HepG2 (cell line): ENCODE data around the gene SLC27A2. TPM values are rescaled to one million over a fixed set of nuclear protein-coding genes. Genes with fewer than 3 reads are reported as not detected.

Experiments
- ATAC-seq: fragments of 200-7000 bp; cut with Tn5 transposase; 3 replicates; pipeline ENCODE4 v1.9.1; 2020; ENCODE audit warnings: mild to moderate bottlenecking, moderate library complexity
- BruUV-seq: library from RNA; stranded (reverse); fragments of 400-500 nt; replicated peaks from 2 replicates; lab custom pipeline; 2021; lab: Mats Ljungman, UMichigan
- CTCF ChIA-PET: fragments of 300-600 bp; formaldehyde crosslinking; extraction: SDS; loops from one replicate; lab custom pipeline; 2021; ENCODE audit warnings: low total read pairs, inconsistent platforms, low intra/inter-chr PET ratio; lab: Yijun Ruan, JAX
- POLR2A ChIA-PET: fragments of 350-600 bp; sonication (Branson Sonifier 250); formaldehyde crosslinking; loops from one replicate; lab custom pipeline; 2020; ENCODE audit warnings: antibody characterized with exemption, inconsistent platforms; lab: Yijun Ruan, JAX
- DNase-seq: peaks from one replicate; pipeline ENCODE4 v3.0.0-alpha.2; 2015; ENCODE audit warnings: low spot score
- FAIRE-seq: peaks from 3 replicates; lab custom pipeline; 2011; peaks lifted over from hg19 to GRCh38; lab: Jason Lieb, UNC
- H2AFZ ChIP-seq: one replicate; pipeline ENCODE4 v1.6.1; 2011; ENCODE audit warnings: low read length, inconsistent platforms
- H3K27ac ChIP-seq: fragments of 300-600 bp; 3 replicates; pipeline ENCODE4 v1.8.0; 2011; ENCODE audit warnings: mixed run types, mild to moderate bottlenecking, mixed read lengths, low read length, inconsistent platforms; ENCODE audit not compliant: insufficient read depth; ENCODE audit errors: extremely low read length
- H3K27me3 ChIP-seq, 2 experiments: fragments of 200-600 bp in 1 of 2; 2 replicates in 1 of 2; 3 replicates in 1 of 2; pipeline versions ENCODE4 v1.6.0 to v1.8.0; 2011; ENCODE audit warnings: low read length in 2 of 2, mild to moderate bottlenecking in 2 of 2, moderate library complexity in 2 of 2, inconsistent platforms in 1 of 2; ENCODE audit not compliant: insufficient read depth in 2 of 2, control insufficient read depth in 1 of 2
- H3K36me3 ChIP-seq, 2 experiments: fragments of 200-600 bp in 1 of 2; replicated peaks in 1 of 2; 2 replicates in 1 of 2; 3 replicates in 1 of 2; pipeline versions ENCODE4 v1.5.1 to v1.8.0; 2011; ENCODE audit warnings: low read length in 2 of 2, inconsistent platforms in 1 of 2; ENCODE audit not compliant: insufficient read depth in 2 of 2, control insufficient read depth in 1 of 2
- H3K4me1 ChIP-seq: 2 replicates; pipeline ENCODE4 v1.5.1; 2012; ENCODE audit warnings: low read length, inconsistent platforms; ENCODE audit not compliant: insufficient read depth
- H3K4me2 ChIP-seq: 2 replicates; pipeline ENCODE4 v1.6.0; 2011; ENCODE audit warnings: low read depth, low read length, inconsistent platforms
- H3K4me3 ChIP-seq, 3 experiments: fragments of 200-600 bp in 1 of 3; sonication (generic), shearing (Covaris generic) in 1 of 3; replicated peaks in 1 of 3; 2 replicates each; pipeline ENCODE4 v1.5.1; 2011 to 2016; ENCODE audit warnings: low read length in 3 of 3, inconsistent platforms in 2 of 3, low read depth in 2 of 3, mild to moderate bottlenecking in 2 of 3, control low read depth in 1 of 3, mixed read lengths in 1 of 3; ENCODE audit not compliant: insufficient read depth in 1 of 3
- H3K79me2 ChIP-seq: one replicate; pipeline ENCODE4 v1.6.1; 2011; ENCODE audit warnings: low read length, inconsistent platforms; ENCODE audit not compliant: insufficient read depth
- H3K9ac ChIP-seq: 2 replicates; pipeline ENCODE4 v1.6.0; 2011; ENCODE audit warnings: mild to moderate bottlenecking, low read depth, low read length, inconsistent platforms; ENCODE audit not compliant: insufficient read depth
- H3K9me3 ChIP-seq: 2 replicates; pipeline ENCODE4 v1.5.1; 2012; ENCODE audit warnings: mild to moderate bottlenecking, low read length
- H4K20me1 ChIP-seq: 2 replicates; pipeline ENCODE4 v1.6.0; 2011; ENCODE audit warnings: inconsistent platforms, mild to moderate bottlenecking, low read length, moderate library complexity; ENCODE audit not compliant: insufficient read depth
- CEBPB ChIP-seq: IDR thresholded peaks from 2 replicates; pipeline ENCODE4 v1.6.1; 2011; ENCODE audit warnings: low read depth, low read length, improper control_type of control experiment, borderline replicate concordance
- CEBPG ChIP-seq: IDR thresholded peaks from 2 replicates; pipeline ENCODE4 v1.6.1; 2016
- GLI4 ChIP-seq: sonication (generic); formaldehyde crosslinking; IDR thresholded peaks from 2 replicates; pipeline ENCODE4 v1.5.1; 2020; ENCODE audit warnings: missing genetic modification reagents, mild to moderate bottlenecking, moderate library complexity, borderline replicate concordance
- NAIF1 ChIP-seq: sonication (generic); formaldehyde crosslinking; IDR thresholded peaks from 2 replicates; pipeline ENCODE4 v1.5.0; 2020; ENCODE audit warnings: mild to moderate bottlenecking, missing genetic modification reagents, borderline replicate concordance
- NONO ChIP-seq, 2 experiments: fragments of 450-650 bp in 1 of 2; sonication (generic) in 1 of 2; formaldehyde crosslinking in 1 of 2; IDR thresholded peaks in 1 of 2; conservative IDR thresholded peaks in 1 of 2; 2 replicates each; pipeline versions ENCODE4 v1.6.1 to v1.8.0; 2017 to 2022; ENCODE audit warnings: mild to moderate bottlenecking in 1 of 2, missing genetic modification reagents in 1 of 2, moderate library complexity in 1 of 2
- RXRA ChIP-seq: sonication (generic); formaldehyde crosslinking; IDR thresholded peaks from 2 replicates; pipeline ENCODE4 v1.5.1; 2020; ENCODE audit warnings: missing genetic modification reagents
- TOPORS ChIP-seq: sonication (generic); formaldehyde crosslinking; IDR thresholded peaks from 2 replicates; pipeline ENCODE4 v1.8.0; 2023; ENCODE audit warnings: mild to moderate bottlenecking, missing genetic modification reagents
- ZNF24 ChIP-seq: fragments of 450-650 bp; IDR thresholded peaks from 2 replicates; pipeline ENCODE4 v1.6.1; 2017; ENCODE audit warnings: antibody characterized with exemption, mild to moderate bottlenecking
- ZNF652 ChIP-seq: IDR thresholded peaks from 2 replicates; pipeline ENCODE4 v1.6.1; 2016; ENCODE audit warnings: low read depth, borderline replicate concordance
- ZSCAN12 ChIP-seq: sonication (generic); formaldehyde crosslinking; IDR thresholded peaks from 2 replicates; pipeline ENCODE4 v1.9.0; 2021; ENCODE audit warnings: mild to moderate bottlenecking, missing genetic modification reagents
- ZSCAN21 ChIP-seq: sonication (generic); formaldehyde crosslinking; IDR thresholded peaks from 2 replicates; pipeline ENCODE4 v1.8.0; 2022; ENCODE audit warnings: mild to moderate bottlenecking, missing genetic modification reagents, moderate library complexity, borderline replicate concordance
- WGBS: methylation state at CpG from one replicate; pipeline ENCODE4 v1.1.6; 2017; ENCODE audit warnings: low lambda C conversion rate; 5-methylcytosine and 5-hydroxymethylcytosine counted together
- in situ Hi-C: cut with HindIII; loops from 2 replicates; pipeline ENCODE4 v1.10.0; 2017; ENCODE audit warnings: low pct_unique_long_range_greater_than_20kb; ENCODE audit not compliant: extremely low pct_ligation_motif_present
- intact Hi-C: fragments of 100-400 bp; cut with micrococcal nuclease; formaldehyde crosslinking; loops from one replicate; pipeline ENCODE4 v1.10.0; 2022; ENCODE audit not compliant: unreplicated experiment
- polyA plus RNA-seq, 8 experiments: library from polyadenylated mRNA; depleted of rRNA in 3 of 8; stranded (reverse) in 7 of 8; unstranded in 1 of 8; fragments of >200 nt; fragmentation: Illumina TruSeq in 4 of 8; extraction: Trizol in 4 of 8; gene quantifications; 2 replicates each; pipeline versions ENCODE4 v1.2.1 to v1.2.3, GENCODE V29; 2011 to 2016; ENCODE audit warnings: low read depth in 4 of 8, missing spikeins in 1 of 8, mixed read lengths in 1 of 8; ENCODE audit not compliant: insufficient read depth in 1 of 8
- total RNA-seq, 5 experiments: library from RNA; depleted of rRNA; stranded (reverse); fragments of >200 nt; fragmentation: Illumina TruSeq; extraction: Trizol; gene quantifications; 2 replicates each; pipeline ENCODE4 v1.2.3, GENCODE V29; 2016; ENCODE audit warnings: low read depth in 1 of 5
- TF ChIP-seq, protein P1 (sequence below): sonication (generic); formaldehyde crosslinking; IDR thresholded peaks from 2 replicates; pipeline ENCODE4 v1.4.0; 2020; ENCODE audit warnings: missing genetic modification reagents, borderline replicate concordance
- TF ChIP-seq, protein P2 (sequence below): IDR thresholded peaks from 2 replicates; pipeline ENCODE4 v1.6.1; 2016; ENCODE audit warnings: control low read depth
- TF ChIP-seq, protein P3 (sequence below): sonication (generic); formaldehyde crosslinking; IDR thresholded peaks from one replicate; pipeline ENCODE4 v1.5.1; 2020; ENCODE audit warnings: mild to moderate bottlenecking, missing genetic modification reagents; ENCODE audit errors: not compliant biosample characterization

Gene SLC27A2
- total and polyA plus RNA-seq, 2 of the 13 experiments (the other 11 are each of a cell fraction or from before 2014, with no cell fraction given) = 14.6 to 23.4 TPM

DNA sequence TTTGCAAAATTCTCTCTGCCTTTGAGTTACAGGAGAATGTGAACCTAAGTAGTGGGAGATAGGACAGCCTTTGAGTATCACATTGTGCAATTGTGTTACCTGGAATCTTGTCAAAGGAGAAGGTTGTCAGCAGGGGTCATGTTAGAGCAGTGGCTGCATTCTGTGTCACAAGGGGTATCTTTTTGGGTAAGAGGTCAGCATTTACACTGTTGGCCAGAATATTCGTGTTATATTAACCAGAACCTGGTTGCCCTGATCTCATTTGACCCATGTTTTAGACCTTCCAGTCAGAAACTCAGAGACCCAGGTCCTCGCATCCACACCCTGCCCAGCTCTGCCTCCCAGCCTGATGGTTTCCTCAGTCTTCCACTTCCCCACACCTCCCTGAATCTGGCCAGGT, 56.3 kb downstream of the SLC27A2 start:
- H3K27ac ChIP-seq = no peak overlapping the region
- 71% methylated on average over 2 of the region's 2 CpGs for WGBS
- no TSS peak for BruUV-seq
- TF ChIP-seq TOPORS = no peak
- no peak for TF ChIP-seq ZSCAN12 (CRISPR knock-in tag)
- no peak for TF ChIP-seq NAIF1 (CRISPR knock-in tag)
- TF ChIP-seq ZNF24 = no peak
- no peak for TF ChIP-seq ZNF652 (CRISPR knock-in tag)
- no peak for TF ChIP-seq ZSCAN21 (CRISPR knock-in tag)
- TF ChIP-seq CEBPB = peak; percentile 52; the same call in 1 of the 2 replicates
- TF ChIP-seq, protein P1, sequence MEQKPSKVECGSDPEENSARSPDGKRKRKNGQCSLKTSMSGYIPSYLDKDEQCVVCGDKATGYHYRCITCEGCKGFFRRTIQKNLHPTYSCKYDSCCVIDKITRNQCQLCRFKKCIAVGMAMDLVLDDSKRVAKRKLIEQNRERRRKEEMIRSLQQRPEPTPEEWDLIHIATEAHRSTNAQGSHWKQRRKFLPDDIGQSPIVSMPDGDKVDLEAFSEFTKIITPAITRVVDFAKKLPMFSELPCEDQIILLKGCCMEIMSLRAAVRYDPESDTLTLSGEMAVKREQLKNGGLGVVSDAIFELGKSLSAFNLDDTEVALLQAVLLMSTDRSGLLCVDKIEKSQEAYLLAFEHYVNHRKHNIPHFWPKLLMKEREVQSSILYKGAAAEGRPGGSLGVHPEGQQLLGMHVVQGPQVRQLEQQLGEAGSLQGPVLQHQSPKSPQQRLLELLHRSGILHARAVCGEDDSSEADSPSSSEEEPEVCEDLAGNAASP (CRISPR knock-in tag) = no peak
- no peak for TF ChIP-seq NONO (IDR thresholded peaks at IDR 0.05)
- TF ChIP-seq NONO (CRISPR knock-in tag; conservative IDR thresholded peaks at IDR 0.05) = no peak
- TF ChIP-seq GLI4 (CRISPR knock-in tag) = no peak
- TF ChIP-seq RXRA (CRISPR knock-in tag) = no peak
- TF ChIP-seq, protein P2, sequence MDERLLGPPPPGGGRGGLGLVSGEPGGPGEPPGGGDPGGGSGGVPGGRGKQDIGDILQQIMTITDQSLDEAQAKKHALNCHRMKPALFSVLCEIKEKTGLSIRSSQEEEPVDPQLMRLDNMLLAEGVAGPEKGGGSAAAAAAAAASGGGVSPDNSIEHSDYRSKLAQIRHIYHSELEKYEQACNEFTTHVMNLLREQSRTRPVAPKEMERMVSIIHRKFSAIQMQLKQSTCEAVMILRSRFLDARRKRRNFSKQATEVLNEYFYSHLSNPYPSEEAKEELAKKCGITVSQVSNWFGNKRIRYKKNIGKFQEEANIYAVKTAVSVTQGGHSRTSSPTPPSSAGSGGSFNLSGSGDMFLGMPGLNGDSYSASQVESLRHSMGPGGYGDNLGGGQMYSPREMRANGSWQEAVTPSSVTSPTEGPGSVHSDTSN (CRISPR knock-in tag) = no peak
- peak; percentile 53 for TF ChIP-seq CEBPG
- TF ChIP-seq, protein P3, sequence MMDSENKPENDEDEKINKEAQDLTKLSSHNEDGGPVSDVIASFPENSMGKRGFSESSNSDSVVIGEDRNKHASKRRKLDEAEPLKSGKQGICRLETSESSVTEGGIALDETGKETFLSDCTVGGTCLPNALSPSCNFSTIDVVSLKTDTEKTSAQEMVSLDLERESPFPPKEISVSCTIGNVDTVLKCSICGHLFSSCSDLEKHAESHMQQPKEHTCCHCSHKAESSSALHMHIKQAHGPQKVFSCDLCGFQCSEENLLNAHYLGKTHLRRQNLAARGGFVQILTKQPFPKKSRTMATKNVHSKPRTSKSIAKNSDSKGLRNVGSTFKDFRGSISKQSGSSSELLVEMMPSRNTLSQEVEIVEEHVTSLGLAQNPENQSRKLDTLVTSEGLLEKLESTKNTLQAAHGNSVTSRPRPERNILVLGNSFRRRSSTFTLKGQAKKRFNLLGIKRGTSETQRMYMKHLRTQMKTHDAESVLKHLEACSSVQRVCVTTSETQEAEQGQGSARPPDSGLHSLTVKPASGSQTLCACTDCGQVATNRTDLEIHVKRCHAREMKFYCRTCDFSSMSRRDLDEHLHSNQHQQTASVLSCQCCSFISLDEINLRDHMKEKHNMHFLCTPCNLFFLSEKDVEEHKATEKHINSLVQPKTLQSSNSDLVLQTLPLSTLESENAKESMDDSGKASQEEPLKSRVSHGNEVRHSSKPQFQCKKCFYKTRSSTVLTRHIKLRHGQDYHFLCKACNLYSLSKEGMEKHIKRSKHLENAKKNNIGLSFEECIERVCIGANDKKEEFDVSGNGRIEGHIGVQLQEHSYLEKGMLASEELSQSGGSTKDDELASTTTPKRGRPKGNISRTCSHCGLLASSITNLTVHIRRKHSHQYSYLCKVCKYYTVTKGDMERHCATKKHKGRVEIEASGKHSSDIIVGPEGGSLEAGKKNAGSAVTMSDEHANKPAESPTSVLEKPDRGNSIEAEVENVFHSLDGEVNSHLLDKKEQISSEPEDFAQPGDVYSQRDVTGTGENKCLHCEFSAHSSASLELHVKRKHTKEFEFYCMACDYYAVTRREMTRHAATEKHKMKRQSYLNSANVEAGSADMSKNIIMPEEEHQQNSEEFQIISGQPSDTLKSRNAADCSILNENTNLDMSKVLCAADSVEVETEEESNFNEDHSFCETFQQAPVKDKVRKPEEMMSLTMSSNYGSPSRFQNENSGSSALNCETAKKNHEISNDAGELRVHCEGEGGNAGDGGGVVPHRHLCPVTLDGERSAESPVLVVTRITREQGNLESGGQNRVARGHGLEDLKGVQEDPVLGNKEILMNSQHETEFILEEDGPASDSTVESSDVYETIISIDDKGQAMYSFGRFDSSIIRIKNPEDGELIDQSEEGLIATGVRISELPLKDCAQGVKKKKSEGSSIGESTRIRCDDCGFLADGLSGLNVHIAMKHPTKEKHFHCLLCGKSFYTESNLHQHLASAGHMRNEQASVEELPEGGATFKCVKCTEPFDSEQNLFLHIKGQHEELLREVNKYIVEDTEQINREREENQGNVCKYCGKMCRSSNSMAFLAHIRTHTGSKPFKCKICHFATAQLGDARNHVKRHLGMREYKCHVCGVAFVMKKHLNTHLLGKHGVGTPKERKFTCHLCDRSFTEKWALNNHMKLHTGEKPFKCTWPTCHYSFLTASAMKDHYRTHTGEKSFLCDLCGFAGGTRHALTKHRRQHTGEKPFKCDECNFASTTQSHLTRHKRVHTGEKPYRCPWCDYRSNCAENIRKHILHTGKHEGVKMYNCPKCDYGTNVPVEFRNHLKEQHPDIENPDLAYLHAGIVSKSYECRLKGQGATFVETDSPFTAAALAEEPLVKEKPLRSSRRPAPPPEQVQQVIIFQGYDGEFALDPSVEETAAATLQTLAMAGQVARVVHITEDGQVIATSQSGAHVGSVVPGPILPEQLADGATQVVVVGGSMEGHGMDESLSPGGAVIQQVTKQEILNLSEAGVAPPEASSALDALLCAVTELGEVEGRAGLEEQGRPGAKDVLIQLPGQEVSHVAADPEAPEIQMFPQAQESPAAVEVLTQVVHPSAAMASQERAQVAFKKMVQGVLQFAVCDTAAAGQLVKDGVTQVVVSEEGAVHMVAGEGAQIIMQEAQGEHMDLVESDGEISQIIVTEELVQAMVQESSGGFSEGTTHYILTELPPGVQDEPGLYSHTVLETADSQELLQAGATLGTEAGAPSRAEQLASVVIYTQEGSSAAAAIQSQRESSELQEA (CRISPR knock-in tag) = no peak

More for the DNA sequence above, 56.3 kb downstream of the SLC27A2 start:
- no peaks in the 10 kb centered on the region for H3K79me2 ChIP-seq
- no peak overlapping the region for H3K4me2 ChIP-seq
- no peak overlapping the region for H3K9ac ChIP-seq
- CTCF ChIA-PET = no interaction called here
- no peak overlapping the region for H2AFZ ChIP-seq
- 0 out of 5 replicates have a peak, but pooled peaks cover 0 to 3% of the 10 kb centered on the region in 2 experiments for H3K36me3 ChIP-seq
- peak; percentile 70 for FAIRE-seq
- 0 out of 3 replicates have a peak, but pooled peaks have one; percentile 23 for ATAC-seq
- POLR2A ChIA-PET = no interaction called here
- H3K9me3 ChIP-seq = no peaks in the 10 kb centered on the region
- H3K27me3 ChIP-seq = no peaks in the 10 kb centered on the region
- DNase-seq = no peak
- H3K4me3 ChIP-seq = no peak overlapping the region
- in situ Hi-C loops (no loop called here), intact Hi-C loops (no loop called here)
- peaks cover 25% of the 10 kb centered on the region for H3K4me1 ChIP-seq
- no peaks in the 10 kb centered on the region for H4K20me1 ChIP-seq
